Gastrocnemius medialis (tissue), 4 donors: ENCODE data around the gene RPS10. TPM values are rescaled to one million over a fixed set of nuclear protein-coding genes. Genes with fewer than 3 reads are reported as not detected.
"Not testable (repeated sequence)": the region's sequence is repeated elsewhere in the genome, so short reads cannot be mapped to it uniquely, and the experiment has no call there.

Source experiments
- ATAC-seq, 2 donors: fragments of 150-250 bp; one replicate each; pipeline ENCODE4 v1.9.1; 2016
- DNase-seq, 2 donors: peaks; one replicate each; pipeline ENCODE4 v3.0.0-alpha.2; 2019
- H3K27ac ChIP-seq, 4 donors: fragments of 200-600 bp; sonication (generic); 1 replicate in 1 of 4; 2 replicates in 3 of 4; pipeline ENCODE4 v1.5.1; 2016 to 2018; ENCODE audit warnings: mild to moderate bottlenecking in 2 of 4, moderate library complexity in 1 of 4
- H3K27me3 ChIP-seq, 3 donors: fragments of 200-600 bp; sonication (generic) in 2 of 3; 1 replicate in 1 of 3; 2 replicates in 2 of 3; pipeline versions ENCODE4 v1.5.1 to v1.6.0; 2016 to 2019; ENCODE audit warnings: mild to moderate bottlenecking in 1 of 3, moderate library complexity in 1 of 3
- H3K36me3 ChIP-seq, 2 donors: fragments of 200-600 bp; sonication (generic) in 1 of 2; one replicate each; pipeline ENCODE4 v1.5.1; 2017 to 2018
- H3K4me1 ChIP-seq, 2 donors: fragments of 200-600 bp; sonication (generic) in 1 of 2; one replicate each; pipeline ENCODE4 v1.5.1; 2016 to 2017; ENCODE audit warnings: mild to moderate bottlenecking in 2 of 2
- H3K4me3 ChIP-seq, 4 donors: fragments of 200-600 bp; sonication (generic) in 3 of 4; 1 replicate in 1 of 4; 2 replicates in 3 of 4; pipeline ENCODE4 v1.5.1; 2016 to 2019; ENCODE audit warnings: mild to moderate bottlenecking in 2 of 4
- H3K9me3 ChIP-seq, 3 donors: fragments of 200-600 bp; sonication (generic) in 2 of 3; 1 replicate in 1 of 3; 2 replicates in 2 of 3; pipeline ENCODE4 v1.5.1; 2016 to 2019
- POLR2A ChIP-seq, 2 donors: fragments of 450-650 bp; IDR thresholded peaks; one replicate each; pipeline ENCODE4 v1.6.1; 2017; ENCODE audit warnings: antibody characterized with exemption in 2 of 2, mild to moderate bottlenecking in 2 of 2, moderate library complexity in 2 of 2
- in situ Hi-C, 4 donors: fragments of 200-750 bp; cut with MboI; loops; one replicate each; pipeline versions ENCODE4 v1.15.0 to v1.8.0; 2017; ENCODE audit warnings: low sequenced_read_pairs in 4 of 4
- intact Hi-C: fragments of 100-400 bp; cut with DNase I; formaldehyde crosslinking; loops from one replicate; pipeline ENCODE4 v1.15.1; 2023; ENCODE audit warnings: low total_unique reads
- total RNA-seq, 4 donors: library from RNA; depleted of rRNA; stranded (reverse); fragments of >200 nt; gene quantifications; one replicate each; pipeline versions ENCODE4 v1.1.0 to v1.2.3, GENCODE V29; 2016
- TF ChIP-seq, protein P1 (sequence below), 5 experiments: fragments of 450-650 bp in 3 of 5; fragments of 200-600 bp in 2 of 5; sonication (generic) in 2 of 5; IDR thresholded peaks in 4 of 5; conservative IDR thresholded peaks in 1 of 5; 1 replicate in 4 of 5; 2 replicates in 1 of 5; pipeline ENCODE4 v1.5.1; 2016 to 2019; ENCODE audit warnings: antibody characterized with exemption in 5 of 5, mild to moderate bottlenecking in 3 of 5, moderate library complexity in 3 of 5

Gene RPS10
- total RNA-seq, 4 donors from 2014 or later: 1,471 to 2,243 (median 1,775) TPM

DNA sequence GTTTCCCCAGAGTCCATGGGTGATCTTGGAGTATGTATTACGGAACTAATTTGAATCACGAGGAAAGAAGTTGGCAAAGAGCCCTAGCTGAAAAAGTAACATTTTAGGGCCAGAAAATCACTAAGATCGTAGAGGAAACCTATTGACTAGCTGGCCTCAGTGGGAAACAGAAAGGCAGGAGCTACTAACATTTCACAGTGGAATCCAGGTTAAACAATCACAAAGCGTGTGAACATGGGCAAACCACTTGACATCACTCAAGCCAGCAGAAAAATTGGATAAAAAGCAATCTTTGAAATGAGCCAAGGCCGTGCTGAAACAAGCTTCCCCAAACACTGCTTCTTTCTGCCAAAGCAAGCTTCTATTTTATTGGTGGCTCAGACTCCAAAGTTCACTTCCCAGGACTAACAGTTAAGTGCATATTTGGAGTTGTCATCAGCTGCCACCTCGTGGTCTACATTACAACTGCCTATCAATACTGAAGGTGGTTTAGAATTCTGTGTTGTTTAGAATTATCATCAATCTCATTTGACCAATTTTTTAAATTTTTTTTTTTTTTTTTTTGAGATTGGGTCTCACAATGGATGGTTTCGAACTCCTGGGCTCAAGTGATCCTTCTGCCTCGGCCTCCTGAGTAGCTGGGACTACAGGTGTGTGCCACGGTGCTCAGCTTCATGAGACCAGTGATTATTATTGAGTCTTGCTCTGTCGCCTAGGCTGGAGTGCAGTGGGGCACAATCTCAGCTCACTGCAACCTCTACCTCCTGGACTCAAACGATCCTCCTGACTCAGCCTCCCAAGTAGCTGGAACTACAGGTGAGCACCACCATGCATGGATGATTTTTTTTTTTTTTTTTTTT lies 10.6 kb downstream of the RPS10 start:
- no peak overlapping the region for H3K4me3 ChIP-seq
- peaks cover 7 to 10% of the 10 kb centered on the region in 2 donors for H3K4me1 ChIP-seq
- peak; percentile 51 to 57 for DNase-seq
- H3K27me3 ChIP-seq: no peaks in the 10 kb centered on the region
- TF ChIP-seq, protein P1, sequence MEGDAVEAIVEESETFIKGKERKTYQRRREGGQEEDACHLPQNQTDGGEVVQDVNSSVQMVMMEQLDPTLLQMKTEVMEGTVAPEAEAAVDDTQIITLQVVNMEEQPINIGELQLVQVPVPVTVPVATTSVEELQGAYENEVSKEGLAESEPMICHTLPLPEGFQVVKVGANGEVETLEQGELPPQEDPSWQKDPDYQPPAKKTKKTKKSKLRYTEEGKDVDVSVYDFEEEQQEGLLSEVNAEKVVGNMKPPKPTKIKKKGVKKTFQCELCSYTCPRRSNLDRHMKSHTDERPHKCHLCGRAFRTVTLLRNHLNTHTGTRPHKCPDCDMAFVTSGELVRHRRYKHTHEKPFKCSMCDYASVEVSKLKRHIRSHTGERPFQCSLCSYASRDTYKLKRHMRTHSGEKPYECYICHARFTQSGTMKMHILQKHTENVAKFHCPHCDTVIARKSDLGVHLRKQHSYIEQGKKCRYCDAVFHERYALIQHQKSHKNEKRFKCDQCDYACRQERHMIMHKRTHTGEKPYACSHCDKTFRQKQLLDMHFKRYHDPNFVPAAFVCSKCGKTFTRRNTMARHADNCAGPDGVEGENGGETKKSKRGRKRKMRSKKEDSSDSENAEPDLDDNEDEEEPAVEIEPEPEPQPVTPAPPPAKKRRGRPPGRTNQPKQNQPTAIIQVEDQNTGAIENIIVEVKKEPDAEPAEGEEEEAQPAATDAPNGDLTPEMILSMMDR (IDR thresholded peaks at IDR 0.05 in 4 of 5, conservative IDR thresholded peaks at IDR 0.05 in 1 of 5): peak; percentile 76 to 84 (median 78)
- no peak for TF ChIP-seq POLR2A (IDR thresholded peaks at IDR 0.05)
- intact Hi-C loops (loop anchor here (1.0 kb wide), 2 partner anchors 166 to 219 kb away; partner anchors contain the start of gene SMIM29), in situ Hi-C loops (loop anchor here in 3 of 4 donors (5.0 to 10.0 kb wide), 3 partner anchors 163 to 223 kb away; no protein-coding TSS in a partner anchor)
- H3K27ac ChIP-seq: peak overlapping the region; percentile 41 to 59 (median 54)
- ATAC-seq: peak; percentile 94 to 96
- peaks cover 0 to 35% of the 10 kb centered on the region in 2 donors for H3K36me3 ChIP-seq
- H3K9me3 ChIP-seq: no peaks in the 10 kb centered on the region

DNA sequence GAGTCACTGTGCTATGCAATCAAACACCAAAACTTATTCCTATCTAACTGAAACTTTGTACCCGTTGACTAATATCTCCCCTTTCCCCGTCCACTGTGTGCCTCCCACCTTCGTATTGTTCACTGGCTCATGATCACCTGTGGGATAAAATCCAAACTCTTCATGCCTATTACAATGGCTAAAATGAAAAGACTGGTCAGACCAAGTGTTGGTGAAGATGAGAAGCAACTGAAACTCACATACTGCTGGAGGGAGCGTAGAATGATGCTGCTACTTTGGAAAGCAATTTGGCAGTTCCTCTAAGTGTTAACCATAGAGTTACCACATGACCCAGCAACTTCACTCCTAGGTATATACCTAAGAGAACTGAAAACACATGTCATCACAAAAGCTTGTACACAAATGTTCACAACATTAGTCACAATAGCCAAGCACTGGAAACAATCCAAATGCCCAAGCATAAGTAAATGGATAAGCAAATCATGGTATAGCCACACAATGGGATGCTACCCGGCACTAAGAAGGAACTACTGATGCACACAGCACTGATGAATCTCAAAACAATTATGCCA lies 13.1 kb downstream of the RPS10 start:
- intact Hi-C loops: no loop called here
- Histone ChIP-seq H3K36me3 (peaks cover 0 to 10% of the 10 kb centered on the region in 2 donors), H3K27ac (no peak overlapping the region), H3K9me3 (no peaks in the 10 kb centered on the region), H3K4me1 (peaks cover 7 to 10% of the 10 kb centered on the region in 2 donors), H3K27me3 (no peaks in the 10 kb centered on the region), H3K4me3 (no peak overlapping the region)
- ATAC-seq (no peak), DNase-seq (no peak)
- in situ Hi-C loops: loop anchor here in 1 of 4 donors (10.0 kb wide), 1 partner anchor 218 kb away; no protein-coding TSS in a partner anchor
- TF ChIP-seq, protein P1 (IDR thresholded peaks at IDR 0.05 in 4 of 5, conservative IDR thresholded peaks at IDR 0.05 in 1 of 5): no peak
- no peak for TF ChIP-seq POLR2A (IDR thresholded peaks at IDR 0.05)

DNA sequence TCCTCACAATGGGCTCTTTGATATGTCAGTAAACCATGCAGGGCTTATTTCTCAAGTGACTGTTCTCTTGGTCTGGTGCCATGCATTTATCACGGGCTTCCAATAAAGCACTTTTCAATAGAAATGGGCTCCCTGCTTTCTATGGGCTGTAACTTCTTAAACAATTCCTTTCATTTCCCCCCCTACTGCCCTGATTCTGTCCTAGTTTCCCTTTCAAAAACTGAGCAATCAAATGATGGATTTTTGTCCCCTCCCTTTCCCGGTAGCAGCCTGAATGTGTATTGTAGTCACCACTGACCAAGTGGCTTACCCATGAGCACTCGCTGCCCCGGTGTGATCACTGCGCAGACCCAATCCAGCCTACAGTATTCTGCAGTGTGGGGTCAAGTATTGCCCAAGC lies 13.9 kb downstream of the RPS10 start:
- Histone ChIP-seq H3K36me3 (peaks cover 0 to 3% of the 10 kb centered on the region in 2 donors), H3K4me3 (no peak overlapping the region), H3K4me1 (peaks cover 7 to 10% of the 10 kb centered on the region in 2 donors), H3K27me3 (no peaks in the 10 kb centered on the region), H3K27ac (no peak overlapping the region), H3K9me3 (no peaks in the 10 kb centered on the region)
- intact Hi-C loops: no loop called here
- ATAC-seq: no peak
- in situ Hi-C loops: loop anchor here in 1 of 4 donors (10.0 kb wide), 1 partner anchor 217 kb away; no protein-coding TSS in a partner anchor
- no peak for DNase-seq
- no peak for TF ChIP-seq POLR2A (IDR thresholded peaks at IDR 0.05)
- TF ChIP-seq, protein P1 (IDR thresholded peaks at IDR 0.05 in 4 of 5, conservative IDR thresholded peaks at IDR 0.05 in 1 of 5): no peak

DNA sequence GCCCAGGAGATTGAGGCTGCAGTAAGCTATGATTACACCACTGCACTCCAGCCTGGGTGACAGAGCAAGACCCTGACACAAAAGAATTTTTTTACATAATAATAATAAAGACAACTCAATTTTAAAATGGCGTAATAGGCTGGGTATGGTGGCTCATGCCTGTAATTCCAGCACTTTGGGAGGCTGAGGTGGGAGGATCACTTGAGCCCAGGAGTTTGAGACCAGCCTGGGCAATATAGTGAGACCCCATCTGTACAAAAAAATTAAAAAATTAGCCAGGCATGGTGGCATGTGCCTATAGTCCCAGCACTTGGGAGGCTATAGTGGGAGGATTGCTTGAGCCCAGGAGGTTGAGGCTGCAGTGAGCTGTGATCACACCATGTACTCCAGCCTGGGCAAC lies 18.0 kb downstream of the RPS10 start:
- H3K27me3 ChIP-seq, H3K4me1 ChIP-seq, H3K9me3 ChIP-seq, ATAC-seq, intact Hi-C loops, H3K27ac ChIP-seq, H3K36me3 ChIP-seq, H3K4me3 ChIP-seq, DNase-seq: not testable (repeated sequence)
- in situ Hi-C loops: loop anchor here in 2 of 4 donors (5.0 to 10.0 kb wide), 2 partner anchors 156 to 213 kb away; no protein-coding TSS in a partner anchor

DNA sequence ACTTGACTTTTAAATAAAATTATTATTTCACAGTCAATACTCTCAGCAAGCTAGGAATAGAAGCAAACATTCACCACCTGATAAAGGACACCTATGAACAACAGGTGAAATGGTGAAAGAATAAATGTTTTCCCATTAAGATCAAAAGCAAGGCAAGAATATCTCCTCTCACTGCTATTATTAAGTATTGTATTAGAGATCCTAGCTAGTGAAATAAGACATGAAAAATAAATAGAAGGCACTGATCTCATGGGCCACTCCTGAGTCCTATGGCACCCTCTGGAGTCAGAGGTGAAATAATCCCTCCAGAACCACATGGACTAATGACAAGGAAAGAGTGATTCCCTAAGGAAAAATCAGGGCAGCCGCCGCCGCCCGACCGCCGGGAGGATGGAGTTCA lies 29.4 kb downstream of the RPS10 start:
- in situ Hi-C loops (no loop called here), intact Hi-C loops (no loop called here)
- no peak overlapping the region for H3K4me3 ChIP-seq
- DNase-seq (no peak), ATAC-seq (no peak)
- H3K9me3 ChIP-seq: no peaks in the 10 kb centered on the region
- no peak overlapping the region for H3K27ac ChIP-seq
- no peaks in the 10 kb centered on the region for H3K27me3 ChIP-seq
- H3K36me3 ChIP-seq: no peaks in the 10 kb centered on the region
- no peak for TF ChIP-seq POLR2A (IDR thresholded peaks at IDR 0.05)
- TF ChIP-seq, protein P1 (IDR thresholded peaks at IDR 0.05 in 4 of 5, conservative IDR thresholded peaks at IDR 0.05 in 1 of 5): no peak
- peaks cover 11 to 14% of the 10 kb centered on the region in 2 donors for H3K4me1 ChIP-seq
